Esophagus muscularis mucosa (tissue), 4 donors: Measurements from ENCODE around the gene SPAG17. TPM values are rescaled to one million over a fixed set of nuclear protein-coding genes. Genes with fewer than 3 reads are reported as not detected.

Experiments used
- DNase-seq: peaks from one replicate; pipeline ENCODE4 v3.0.0-alpha.2; 2017; ENCODE audit errors: extremely low spot score
- H3K27ac ChIP-seq, 4 donors: fragments of 200-600 bp; sonication (generic); replicated peaks in 1 of 4; 1 replicate in 3 of 4; 2 replicates in 1 of 4; pipeline ENCODE4 v1.5.1; 2016 to 2019; ENCODE audit warnings: mild to moderate bottlenecking in 1 of 4
- H3K27me3 ChIP-seq, 4 donors: fragments of 200-600 bp; sonication (generic); one replicate each; pipeline versions ENCODE4 v1.5.1 to v1.6.0; 2016 to 2019
- H3K36me3 ChIP-seq, 4 donors: fragments of 200-600 bp; sonication (generic); one replicate each; pipeline ENCODE4 v1.5.1; 2016 to 2019
- H3K4me1 ChIP-seq, 4 donors: fragments of 200-600 bp; sonication (generic); one replicate each; pipeline ENCODE4 v1.5.1; 2016 to 2019
- H3K4me3 ChIP-seq, 4 donors: fragments of 200-600 bp; sonication (generic); 1 replicate in 2 of 4; 2 replicates in 2 of 4; pipeline ENCODE4 v1.5.1; 2016 to 2019; ENCODE audit warnings: mild to moderate bottlenecking in 4 of 4, moderate library complexity in 1 of 4
- H3K9me3 ChIP-seq, 4 donors: fragments of 200-600 bp; sonication (generic); 1 replicate in 3 of 4; 2 replicates in 1 of 4; pipeline ENCODE4 v1.5.1; 2016 to 2019
- EP300 ChIP-seq: sonication (generic); formaldehyde crosslinking; IDR thresholded peaks from one replicate; pipeline ENCODE4 v1.6.1; 2017; ENCODE audit warnings: antibody characterized with exemption
- POLR2A ChIP-seq: fragments of 450-650 bp; IDR thresholded peaks from one replicate; pipeline ENCODE4 v1.6.1; 2017; ENCODE audit warnings: antibody characterized with exemption, moderate library complexity, mild to moderate bottlenecking, low read depth
- POLR2AphosphoS5 ChIP-seq, 2 donors: sonication (generic); formaldehyde crosslinking; IDR thresholded peaks; one replicate each; pipeline ENCODE4 v1.6.1; 2017; ENCODE audit warnings: antibody characterized with exemption in 2 of 2
- WGBS: methylation state at CpG from one replicate; pipeline ENCODE4 v1.1.5; 2018; 5-methylcytosine and 5-hydroxymethylcytosine counted together
- intact Hi-C: fragments of 100-400 bp; cut with DNase I; formaldehyde crosslinking; loops from one replicate; pipeline ENCODE4 v1.15.1; 2023
- total RNA-seq, 4 donors: library from RNA; depleted of rRNA; stranded (reverse); fragments of >200 nt; gene quantifications; one replicate each; pipeline versions ENCODE4 v1.1.0 to v1.2.1, GENCODE V29; 2016
- TF ChIP-seq, protein P1 (sequence below), 3 experiments: fragments of 200-600 bp in 2 of 3; fragments of 450-650 bp in 1 of 3; sonication (generic) in 2 of 3; IDR thresholded peaks; one replicate each; pipeline ENCODE4 v1.5.1; 2017 to 2019; ENCODE audit warnings: antibody characterized with exemption in 3 of 3, mild to moderate bottlenecking in 2 of 3, moderate library complexity in 1 of 3

SPAG17 gene
- total RNA-seq, 4 donors from 2014 or later: 0.17 to 0.23 TPM; not detected in 2

DNA sequence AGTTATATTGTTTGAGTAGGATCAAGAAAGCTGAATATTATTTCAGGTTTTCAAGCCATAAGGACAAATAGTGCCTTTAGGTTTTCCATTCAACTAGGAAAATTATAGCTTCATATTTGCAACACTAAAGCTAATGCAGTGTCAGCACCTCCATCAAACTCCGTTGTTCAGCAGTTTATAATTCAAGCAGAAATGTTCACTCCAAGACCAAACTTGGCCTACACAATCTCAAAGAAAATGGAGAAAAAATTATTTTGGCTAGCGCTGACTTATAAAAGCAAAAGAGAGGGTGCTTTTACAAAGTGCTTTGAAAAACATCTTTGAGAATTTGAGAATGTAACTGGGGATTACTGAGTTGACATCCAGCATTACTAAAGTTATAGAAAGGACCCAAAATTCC, 1.4 kb downstream of the SPAG17 start:
- Histone ChIP-seq H3K4me1 (peaks cover 0 to 12% (median 10%) of the 10 kb centered on the region in 4 donors), H3K36me3 (no peaks in the 10 kb centered on the region), H3K27ac (no peak overlapping the region), H3K9me3 (peaks cover 0 to 3% (median 0%) of the 10 kb centered on the region in 4 donors), H3K4me3 (no peak overlapping the region), H3K27me3 (no peaks in the 10 kb centered on the region)
- intact Hi-C loops: no loop called here
- 82% methylated on average over 2 of the region's 2 CpGs for WGBS
- DNase-seq: no peak
- TF ChIP-seq, protein P1, sequence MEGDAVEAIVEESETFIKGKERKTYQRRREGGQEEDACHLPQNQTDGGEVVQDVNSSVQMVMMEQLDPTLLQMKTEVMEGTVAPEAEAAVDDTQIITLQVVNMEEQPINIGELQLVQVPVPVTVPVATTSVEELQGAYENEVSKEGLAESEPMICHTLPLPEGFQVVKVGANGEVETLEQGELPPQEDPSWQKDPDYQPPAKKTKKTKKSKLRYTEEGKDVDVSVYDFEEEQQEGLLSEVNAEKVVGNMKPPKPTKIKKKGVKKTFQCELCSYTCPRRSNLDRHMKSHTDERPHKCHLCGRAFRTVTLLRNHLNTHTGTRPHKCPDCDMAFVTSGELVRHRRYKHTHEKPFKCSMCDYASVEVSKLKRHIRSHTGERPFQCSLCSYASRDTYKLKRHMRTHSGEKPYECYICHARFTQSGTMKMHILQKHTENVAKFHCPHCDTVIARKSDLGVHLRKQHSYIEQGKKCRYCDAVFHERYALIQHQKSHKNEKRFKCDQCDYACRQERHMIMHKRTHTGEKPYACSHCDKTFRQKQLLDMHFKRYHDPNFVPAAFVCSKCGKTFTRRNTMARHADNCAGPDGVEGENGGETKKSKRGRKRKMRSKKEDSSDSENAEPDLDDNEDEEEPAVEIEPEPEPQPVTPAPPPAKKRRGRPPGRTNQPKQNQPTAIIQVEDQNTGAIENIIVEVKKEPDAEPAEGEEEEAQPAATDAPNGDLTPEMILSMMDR (IDR thresholded peaks at IDR 0.05): no peak
- TF ChIP-seq POLR2A (no peak), POLR2AphosphoS5 (IDR thresholded peaks at IDR 0.05) (no peak), EP300 (no peak)

DNA sequence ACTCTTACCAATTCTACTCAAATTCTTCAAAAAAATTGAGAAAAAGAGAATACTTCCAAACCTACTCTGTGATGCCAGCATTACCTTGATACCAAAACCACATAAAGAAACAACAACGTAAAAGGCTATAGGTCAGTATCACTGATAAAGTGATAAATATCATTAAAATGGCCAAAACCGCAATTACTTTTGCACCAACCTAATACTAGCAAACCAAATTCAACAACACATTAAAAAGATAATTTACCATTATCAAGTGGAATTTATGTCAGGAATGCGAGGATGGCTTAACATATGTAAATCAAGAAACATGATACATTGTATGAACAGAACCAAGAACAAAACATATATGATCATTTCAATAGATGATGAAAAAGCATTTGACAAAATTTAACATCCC, 7.0 kb downstream of the SPAG17 start:
- no peak overlapping the region for H3K27ac ChIP-seq
- 96% methylated on average over 3 of the region's 3 CpGs for WGBS
- DNase-seq: no peak
- H3K9me3 ChIP-seq: peaks cover 0 to 8% (median 2%) of the 10 kb centered on the region in 4 donors
- intact Hi-C loops: no loop called here
- no peaks in the 10 kb centered on the region for H3K27me3 ChIP-seq
- TF ChIP-seq, protein P1 (IDR thresholded peaks at IDR 0.05): no peak
- TF ChIP-seq POLR2AphosphoS5 (IDR thresholded peaks at IDR 0.05) (no peak), EP300 (no peak), POLR2A (no peak)
- no peaks in the 10 kb centered on the region for H3K4me1 ChIP-seq
- no peak overlapping the region for H3K4me3 ChIP-seq
- no peaks in the 10 kb centered on the region for H3K36me3 ChIP-seq

DNA sequence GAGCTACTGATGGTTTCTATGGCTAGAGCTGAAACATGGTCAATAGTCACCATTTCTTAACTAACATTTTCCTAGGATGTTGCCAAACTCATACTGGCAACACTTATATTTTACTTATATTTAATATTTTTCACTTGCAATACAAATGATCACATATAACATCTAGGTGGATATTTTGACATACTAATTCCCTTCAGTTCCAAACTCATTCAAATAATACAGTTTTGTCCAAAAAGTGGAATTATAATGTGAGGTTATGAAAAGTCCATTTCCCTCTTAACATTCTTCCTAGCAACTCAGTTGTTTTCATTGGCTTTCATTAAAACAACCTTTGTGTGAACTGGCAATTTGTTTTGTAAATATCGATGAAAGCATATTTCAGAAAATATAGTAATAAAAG, 16.0 kb downstream of the SPAG17 start:
- no peaks in the 10 kb centered on the region for H3K9me3 ChIP-seq
- 47% methylated on average over 1 of the region's 1 CpG for WGBS
- no peaks in the 10 kb centered on the region for H3K36me3 ChIP-seq
- TF ChIP-seq POLR2AphosphoS5 (IDR thresholded peaks at IDR 0.05) (no peak), EP300 (no peak), POLR2A (no peak)
- TF ChIP-seq, protein P1 (IDR thresholded peaks at IDR 0.05): no peak
- intact Hi-C loops: no loop called here
- H3K4me3 ChIP-seq: no peak overlapping the region
- H3K27ac ChIP-seq: no peak overlapping the region
- no peak for DNase-seq
- H3K4me1 ChIP-seq: no peaks in the 10 kb centered on the region
- H3K27me3 ChIP-seq: no peaks in the 10 kb centered on the region

DNA sequence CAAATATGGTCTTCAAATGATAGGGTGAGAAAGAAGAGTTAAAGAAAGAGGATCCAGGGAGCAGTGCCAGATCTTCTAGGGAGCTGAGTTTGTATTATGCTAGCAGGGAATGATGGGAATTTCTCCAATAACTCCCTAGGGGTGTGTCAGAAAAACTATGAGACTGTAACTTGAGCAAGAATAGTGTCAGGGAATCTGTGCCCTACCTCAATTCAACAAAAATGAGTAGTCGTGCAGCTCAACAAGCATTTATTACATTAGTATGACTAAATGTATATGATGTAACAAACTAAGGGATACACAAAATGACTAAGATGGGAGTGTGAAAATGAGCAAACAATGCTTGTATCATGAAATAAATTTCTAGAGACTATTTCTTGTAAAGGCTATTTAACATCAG, 24.2 kb downstream of the SPAG17 start:
- 78% methylated on average over 1 of the region's 1 CpG for WGBS
- Histone ChIP-seq H3K9me3 (no peaks in the 10 kb centered on the region), H3K36me3 (no peaks in the 10 kb centered on the region), H3K27ac (no peak overlapping the region), H3K4me1 (no peaks in the 10 kb centered on the region), H3K4me3 (no peak overlapping the region), H3K27me3 (no peaks in the 10 kb centered on the region)
- intact Hi-C loops: no loop called here
- no peak for DNase-seq
- no peak for TF ChIP-seq EP300
- no peak for TF ChIP-seq POLR2A

DNA sequence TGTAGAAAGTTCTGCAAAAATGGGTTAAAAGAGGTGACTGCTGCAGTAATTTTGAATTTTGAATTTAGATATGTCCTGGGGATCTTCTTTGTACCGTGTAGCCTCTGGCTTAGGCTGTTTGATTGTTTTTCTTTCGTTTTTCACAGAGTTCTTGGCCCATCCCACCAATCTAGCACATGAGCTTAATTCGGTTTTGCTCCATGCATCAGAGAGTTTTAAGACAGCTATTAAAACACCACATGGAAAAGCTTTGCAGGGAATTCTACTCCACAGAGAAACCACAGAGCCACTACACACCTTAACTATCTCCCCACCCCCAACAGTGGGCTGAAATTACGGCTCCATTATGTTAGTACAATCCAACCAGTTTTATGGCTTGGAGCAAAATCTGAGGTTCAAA, 25.5 kb downstream of the SPAG17 start:
- DNase-seq: no peak
- Histone ChIP-seq H3K27me3 (no peaks in the 10 kb centered on the region), H3K9me3 (no peaks in the 10 kb centered on the region), H3K4me3 (no peak overlapping the region), H3K4me1 (no peaks in the 10 kb centered on the region), H3K36me3 (no peaks in the 10 kb centered on the region), H3K27ac (no peak overlapping the region)
- TF ChIP-seq POLR2AphosphoS5 (IDR thresholded peaks at IDR 0.05) (no peak), POLR2A (no peak)
- TF ChIP-seq, protein P1 (IDR thresholded peaks at IDR 0.05): no peak
- intact Hi-C loops: loop anchor here (10.0 kb wide), 1 partner anchor 1205 kb away; the partner anchor contains the start of gene HAO2
- WGBS: 59% methylated on average over 4 of the region's 4 CpGs
